ENCODE results near the gene THOC5. TPM values are rescaled to one million over a fixed set of nuclear protein-coding genes. Genes with fewer than 3 reads are reported as not detected.

THOC5 gene
- total and polyA plus RNA-seq, 2 experiments from 2014 or later, result 24.6 to 53.4 TPM

DNA sequence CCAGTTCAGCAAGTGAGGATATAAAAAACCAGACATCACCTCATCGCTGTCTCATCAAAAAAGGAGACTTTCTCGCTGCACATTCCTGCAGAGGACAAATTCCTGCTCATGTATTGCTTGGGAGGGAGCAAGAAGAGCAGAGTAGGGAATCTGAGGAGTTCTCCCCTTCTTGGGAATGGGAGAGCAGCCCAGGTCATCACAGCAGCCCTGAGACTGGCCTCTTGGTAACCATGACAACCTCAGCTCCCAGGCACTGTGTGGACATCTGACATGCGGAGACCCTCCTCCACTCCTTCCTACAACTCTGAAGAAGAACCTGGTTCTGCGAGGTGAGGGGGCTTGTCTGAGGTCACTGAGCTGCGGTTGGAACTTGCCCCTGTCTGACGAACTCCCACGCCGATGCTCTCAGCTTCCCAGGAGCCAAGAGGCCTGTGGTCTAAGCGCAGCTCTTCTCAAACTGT, 97.3 kb downstream of the THOC5 start (continued):
- TF ChIP-seq ZNF462 (CRISPR knock-in tag; IDR thresholded peaks at IDR 0.05), result no peak
- TF ChIP-seq CREB1 (CRISPR knock-in tag; IDR thresholded peaks at IDR 0.05; ENCODE audit: low read depth), result no peak

Other genes with a start within 250 kb of the THOC5 start
- 4.9 and 9.5 TPM in 2 replicates for gene GAS2L1, start 247.1 kb downstream of the THOC5 start, total RNA-seq (2014; rRNA removed; shearing (Covaris generic))
- 3.7 and 5.2 TPM in 2 replicates for gene GAS2L1, start 247.1 kb downstream of the THOC5 start, polyA plus RNA-seq (2016; fragmentation: Nextera tagmentation; extraction: Ambion mirVana)
- 0.54 and 3.0 TPM in 2 replicates for gene RASL10A, start 238.1 kb downstream of the THOC5 start, total RNA-seq (2014; rRNA removed; shearing (Covaris generic))
- gene RASL10A, start 238.1 kb downstream of the THOC5 start, polyA plus RNA-seq (2016; fragmentation: Nextera tagmentation; extraction: Ambion mirVana), result 0.99 and 1.6 TPM in 2 replicates
- gene AP1B1, start 165.2 kb downstream of the THOC5 start, total RNA-seq (2014; rRNA removed; shearing (Covaris generic)), result 67.5 and 74.4 TPM in 2 replicates
- 19.5 TPM in 2 replicates for gene AP1B1, start 165.2 kb downstream of the THOC5 start, polyA plus RNA-seq (2016; fragmentation: Nextera tagmentation; extraction: Ambion mirVana)
- not detected in 2 replicates for gene RFPL1, start 115.2 kb downstream of the THOC5 start, total RNA-seq (2014; rRNA removed; shearing (Covaris generic))
- not detected in 2 replicates for gene RFPL1, start 115.2 kb downstream of the THOC5 start, polyA plus RNA-seq (2016; fragmentation: Nextera tagmentation; extraction: Ambion mirVana)
- 2.4 and 2.8 TPM in 2 replicates for gene NEFH, start 73.5 kb downstream of the THOC5 start, total RNA-seq (2014; rRNA removed; shearing (Covaris generic))
- 4.6 and 6.3 TPM in 2 replicates for gene NEFH, start 73.5 kb downstream of the THOC5 start, polyA plus RNA-seq (2016; fragmentation: Nextera tagmentation; extraction: Ambion mirVana)
- 136 and 154 TPM in 2 replicates for gene NIPSNAP1, start 27.4 kb upstream of the THOC5 start, total RNA-seq (2014; rRNA removed; shearing (Covaris generic))
- gene NIPSNAP1, start 27.4 kb upstream of the THOC5 start, polyA plus RNA-seq (2016; fragmentation: Nextera tagmentation; extraction: Ambion mirVana), result 72.0 and 80.3 TPM in 2 replicates
- gene NF2, start 49.9 kb upstream of the THOC5 start, total RNA-seq (2014; rRNA removed; shearing (Covaris generic)), result 50.6 and 54.5 TPM in 2 replicates
- gene NF2, start 49.9 kb upstream of the THOC5 start, polyA plus RNA-seq (2016; fragmentation: Nextera tagmentation; extraction: Ambion mirVana), result 14.4 and 15.0 TPM in 2 replicates
- 0.24 and 0.35 TPM in 2 replicates for gene CABP7, start 166.2 kb upstream of the THOC5 start, total RNA-seq (2014; rRNA removed; shearing (Covaris generic))
- gene CABP7, start 166.2 kb upstream of the THOC5 start, polyA plus RNA-seq (2016; fragmentation: Nextera tagmentation; extraction: Ambion mirVana), result 0.06 and 0.23 TPM in 2 replicates
- 12.2 and 14.6 TPM in 2 replicates for gene ZMAT5, start 213.2 kb upstream of the THOC5 start, total RNA-seq (2014; rRNA removed; shearing (Covaris generic))
- gene ZMAT5, start 213.2 kb upstream of the THOC5 start, polyA plus RNA-seq (2016; fragmentation: Nextera tagmentation; extraction: Ambion mirVana), result 25.1 and 25.4 TPM in 2 replicates
- gene UQCR10, start 213.6 kb upstream of the THOC5 start, total RNA-seq (2014; rRNA removed; shearing (Covaris generic)), result 78.0 and 91.3 TPM in 2 replicates
- gene UQCR10, start 213.6 kb upstream of the THOC5 start, polyA plus RNA-seq (2016; fragmentation: Nextera tagmentation; extraction: Ambion mirVana), result 535 and 550 TPM in 2 replicates